ENCODE results near the gene UVRAG. TPM values are rescaled to one million over a fixed set of nuclear protein-coding genes. Genes with fewer than 3 reads are reported as not detected.

UVRAG gene
- total and polyA plus RNA-seq, 2 of the 4 experiments (the other 2 are of a cell fraction): 5.6 to 10.9 TPM

GRCh38 chr11:75964071-75964470, 149.1 kb downstream of the UVRAG start:
- no peak overlapping the region for H3K56ac ChIP-seq (ENCODE audit: extremely low read depth, insufficient read depth, low read length)
- H3K36me3 ChIP-seq (ENCODE audit: control insufficient read depth, insufficient read depth, low read length): no peaks in the 10 kb centered on the region
- H3K4me2 ChIP-seq (ENCODE audit: low read depth, low read length): no peak overlapping the region
- no peak overlapping the region for H3K4ac ChIP-seq (ENCODE audit: low read depth, low read length)
- no peak for ATAC-seq (ENCODE audit: low read depth)
- in situ Hi-C loops (cut with MboI; ENCODE audit: low sequenced_read_pairs): no loop called here
- no peak overlapping the region for H3K18ac ChIP-seq (ENCODE audit: low read depth, low read length)
- no peak overlapping the region for H2AFZ ChIP-seq (replicated peaks; ENCODE audit: low read length, poor library complexity)
- dilution Hi-C loops (cut with HindIII; ENCODE audit: low sequenced_read_pairs, unreplicated experiment): no loop called here
- no peak overlapping the region for H2AK5ac ChIP-seq (ENCODE audit: low read depth, low read length)
- H2AK9ac ChIP-seq (replicated peaks; ENCODE audit: low read depth, low read length, poor library complexity): no peak overlapping the region
- no TSS peak for BruUV-seq (replicated peaks)
- no peaks in the 10 kb centered on the region for H3K9me3 ChIP-seq (ENCODE audit: control insufficient read depth, insufficient read depth, low read length)
- no peaks in the 10 kb centered on the region for H3K27me3 ChIP-seq (ENCODE audit: control insufficient read depth, insufficient read depth, low read length)
- H2BK15ac ChIP-seq (ENCODE audit: low read depth, low read length): no peak overlapping the region
- H2BK5ac ChIP-seq (ENCODE audit: low read depth, low read length, poor library complexity, severe bottlenecking): no peak overlapping the region
- CTCF ChIA-PET: no interaction called here
- H3K79me1 ChIP-seq (ENCODE audit: low read depth in 1 of 2, low read length in 2 of 2): peaks cover 2 to 7% of the 10 kb centered on the region in 2 experiments; a peak in 3 of 4 replicates
- H2BK20ac ChIP-seq (ENCODE audit: low read depth, low read length): no peak overlapping the region
- TF ChIP-seq RAD21 (IDR thresholded peaks at IDR 0.05; ENCODE audit: low read length) (no peak), MAZ (IDR thresholded peaks at IDR 0.05; ENCODE audit: borderline replicate concordance, low read depth, low read length) (no peak), FOS (IDR thresholded peaks at IDR 0.05; ENCODE audit: low read depth, low read length) (no peak), RCOR1 (IDR thresholded peaks at IDR 0.05; ENCODE audit: insufficient replicate concordance, low read length) (no peak), ELK1 (IDR thresholded peaks at IDR 0.05; ENCODE audit: borderline replicate concordance, low read depth, low read length) (no peak), USF2 (IDR thresholded peaks at IDR 0.05; ENCODE audit: low read depth, low read length) (no peak), SMC3 (IDR thresholded peaks at IDR 0.05; ENCODE audit: low read depth, low read length) (no peak), POLR2A (IDR thresholded peaks at IDR 0.05; ENCODE audit: low read depth, low read length) (no peak), CEBPB (IDR thresholded peaks at IDR 0.05; ENCODE audit: low read depth, low read length) (no peak), MAFK (IDR thresholded peaks at IDR 0.05; ENCODE audit: low read depth, low read length) (no peak), MXI1 (IDR thresholded peaks at IDR 0.05; ENCODE audit: borderline replicate concordance, low read depth, low read length) (no peak), BHLHE40 (IDR thresholded peaks at IDR 0.05; ENCODE audit: low read depth, low read length) (no peak), CHD1 (IDR thresholded peaks at IDR 0.05; ENCODE audit: low read depth, low read length) (no peak), CTCF (conservative IDR thresholded peaks at IDR 0.05; ENCODE audit: low read depth, low read length) (no peak), RFX5 (IDR thresholded peaks at IDR 0.05; ENCODE audit: low read depth, low read length) (no peak)
- DNase-seq: no peak
- no peak overlapping the region for H3K9ac ChIP-seq (ENCODE audit: low read depth, low read length)
- H3K27ac ChIP-seq (ENCODE audit: insufficient read depth, low read length): no peak overlapping the region
- H4K91ac ChIP-seq (ENCODE audit: insufficient read depth, low read depth, low read length): no peak overlapping the region
- peaks cover 9% of the 10 kb centered on the region for H3K4me1 ChIP-seq (ENCODE audit: control insufficient read depth, insufficient read depth, low read length)
- no peak overlapping the region for H4K5ac ChIP-seq (ENCODE audit: low read depth, low read length)
- POLR2A ChIA-PET (ENCODE audit: unreplicated experiment): interaction anchor here (0.6 kb wide), 1 partner anchor 20 kb away, joined by 4 read pairs; no protein-coding TSS in a partner anchor
- H4K8ac ChIP-seq (ENCODE audit: low read depth in 2 of 2, low read length in 2 of 2): no peak overlapping the region
- H2BK120ac ChIP-seq (ENCODE audit: low read depth, low read length): no peak overlapping the region
- WGBS, 2 experiments (ENCODE audit: extremely low coverage in 2 of 2, insufficient read length in 1 of 2): no CpG with 5 or more reads among the region's 2 CpGs
- no peak overlapping the region for H3K4me3 ChIP-seq (ENCODE audit: insufficient read depth, low read depth, low read length)
- intact Hi-C loops (cut with micrococcal nuclease): no loop called here
- no peak overlapping the region for H3K14ac ChIP-seq (replicated peaks; ENCODE audit: low read depth, low read length)
- no peak overlapping the region for H3K23ac ChIP-seq (ENCODE audit: low read depth, low read length)
- H3K9me1 ChIP-seq (ENCODE audit: insufficient read depth, low read length): peaks cover 3% of the 10 kb centered on the region; the same call in 1 of the 2 replicates
- H4K20me1 ChIP-seq (ENCODE audit: insufficient read depth, low read length): 0 out of 2 replicates have a peak, but pooled peaks cover 5% of the 10 kb centered on the region

Data from IMR-90 (cell line).